ENCODE measurements around the gene TBX5. TPM values are rescaled to one million over a fixed set of nuclear protein-coding genes. Genes with fewer than 3 reads are reported as not detected.

Gene TBX5
- total and polyA plus RNA-seq, 9 of the 15 experiments (the other 6 are each of a cell fraction or from before 2014, with no cell fraction given): not detected

- Histone ChIP-seq H3K4me2 (ENCODE audit: insufficient read depth, low read length) (no peak overlapping the region), H3K36me3 (ENCODE audit: control insufficient read depth, insufficient read depth, low read length) (no peaks in the 10 kb centered on the region), H3K4me3 (no peak overlapping the region), H3K4me1 (replicated peaks in 1 of 2; ENCODE audit: control insufficient read depth in 2 of 2, insufficient read depth in 2 of 2, low read length in 2 of 2) (peaks cover 0 to 6% of the 10 kb centered on the region in 2 experiments; a peak in 2 of 5 replicates), H3K27ac (ENCODE audit: extremely low read depth, low read depth, low read length) (no peak overlapping the region), H3K9ac (ENCODE audit: insufficient read depth in 1 of 2, low read depth in 2 of 2, low read length in 2 of 2) (no peak overlapping the region), H3K9me3 (replicated peaks; ENCODE audit: control insufficient read depth, insufficient read depth, low read depth, low read length) (no peaks in the 10 kb centered on the region), H3K9me1 (ENCODE audit: control insufficient read depth, insufficient read depth, low read length) (peaks cover 3% of the 10 kb centered on the region), H3K27me3 (ENCODE audit: control insufficient read depth in 2 of 2, insufficient read depth in 2 of 2, low read length in 2 of 2) (peaks cover 51 to 88% of the 10 kb centered on the region in 2 experiments), H3K79me2 (ENCODE audit: control insufficient read depth, insufficient read depth, low read length) (no peaks in the 10 kb centered on the region), H2AFZ (ENCODE audit: low read depth, low read length) (no peak overlapping the region), H4K20me1 (replicated peaks; ENCODE audit: control insufficient read depth, insufficient read depth, low read length) (peaks cover 4% of the 10 kb centered on the region; the same call in 1 of the 2 replicates)
- ChIA-PET CTCF (ENCODE audit: low intra/inter-chr PET ratio) (no interaction called here), POLR2A (no interaction called here)
- TF ChIP-seq TEAD1 (CRISPR knock-in tag; IDR thresholded peaks at IDR 0.05) (no peak), ZNF407 (IDR thresholded peaks at IDR 0.05; ENCODE audit: low read depth) (no peak), CREB3L1 (IDR thresholded peaks at IDR 0.05; ENCODE audit: borderline replicate concordance, low read depth) (no peak), TEAD4 (IDR thresholded peaks at IDR 0.05; ENCODE audit: low read length) (no peak), TEAD4 (CRISPR knock-in tag; IDR thresholded peaks at IDR 0.05; ENCODE audit: borderline replicate concordance) (no peak), FOXM1 (IDR thresholded peaks at IDR 0.05; ENCODE audit: low read depth) (no peak), FOXM1 (CRISPR knock-in tag; IDR thresholded peaks at IDR 0.05; ENCODE audit: low read depth) (no peak), ZNF124 (CRISPR knock-in tag; IDR thresholded peaks at IDR 0.05) (no peak), HNRNPUL1 (IDR thresholded peaks at IDR 0.05; ENCODE audit: low read length) (no peak), HEY1 (CRISPR knock-in tag; IDR thresholded peaks at IDR 0.05; ENCODE audit: borderline replicate concordance) (no peak), SMAD4 (CRISPR knock-in tag; conservative IDR thresholded peaks at IDR 0.05) (no peak), ARID1B (IDR thresholded peaks at IDR 0.05) (no peak)
- ATAC-seq (no peak), DNase-seq (ENCODE audit: extremely low read depth in 1 of 4, low spot score in 3 of 4) (no peak), FAIRE-seq (no peak)
- in situ Hi-C loops (cut with MboI) (no loop called here), intact Hi-C loops (cut with micrococcal nuclease) (no loop called here)
- no TSS peak for BruUV-seq (replicated peaks)
- WGBS (ENCODE audit: insufficient coverage, low coverage, missing lambda C conversion rate): 1% methylated on average over 14 of the region's 14 CpGs
Observed at GRCh38 chr12:114411071-114411837, 5.3 kb upstream of the TBX5 start.
